HepG2 (cell line): Measurements from ENCODE around the gene ITGAE. TPM values are rescaled to one million over a fixed set of nuclear protein-coding genes. Genes with fewer than 3 reads are reported as not detected.
A peak's percentile ranks its signal among the peaks of the same experiment; 100 is the strongest.

Experiments
- IRX3 ChIP-seq: sonication (generic); formaldehyde crosslinking; IDR thresholded peaks from 2 replicates; pipeline ENCODE4 v1.8.1; 2023; ENCODE audit warnings: mild to moderate bottlenecking, low read depth, missing genetic modification reagents, borderline replicate concordance
- NR2F1 ChIP-seq, 2 experiments: fragments of 450-650 bp in 1 of 2; formaldehyde crosslinking in 1 of 2; IDR thresholded peaks; 2 replicates each; pipeline versions ENCODE4 v1.5.0 to v1.6.1; 2016 to 2020; ENCODE audit warnings: mild to moderate bottlenecking in 1 of 2, missing compliant biosample characterization in 1 of 2, missing genetic modification reagents in 1 of 2, moderate library complexity in 1 of 2
- polyA plus RNA-seq, 8 experiments: library from polyadenylated mRNA; depleted of rRNA in 3 of 8; stranded (reverse) in 7 of 8; unstranded in 1 of 8; fragments of >200 nt; fragmentation: Illumina TruSeq in 4 of 8; extraction: Trizol in 4 of 8; gene quantifications; 2 replicates each; pipeline versions ENCODE4 v1.2.1 to v1.2.3, GENCODE V29; 2011 to 2016; ENCODE audit warnings: low read depth in 4 of 8, missing spikeins in 1 of 8, mixed read lengths in 1 of 8; ENCODE audit not compliant: insufficient read depth in 1 of 8
- total RNA-seq, 5 experiments: library from RNA; depleted of rRNA; stranded (reverse); fragments of >200 nt; fragmentation: Illumina TruSeq; extraction: Trizol; gene quantifications; 2 replicates each; pipeline ENCODE4 v1.2.3, GENCODE V29; 2016; ENCODE audit warnings: low read depth in 1 of 5
- TF ChIP-seq, protein P1 (sequence below): sonication (generic); formaldehyde crosslinking; IDR thresholded peaks from 2 replicates; pipeline ENCODE4 v1.4.0; 2020; ENCODE audit warnings: missing genetic modification reagents

ITGAE gene
- total and polyA plus RNA-seq, 2 of the 13 experiments (the other 11 are each of a cell fraction or from before 2014, with no cell fraction given) = 42.3 to 49.0 TPM

DNA sequence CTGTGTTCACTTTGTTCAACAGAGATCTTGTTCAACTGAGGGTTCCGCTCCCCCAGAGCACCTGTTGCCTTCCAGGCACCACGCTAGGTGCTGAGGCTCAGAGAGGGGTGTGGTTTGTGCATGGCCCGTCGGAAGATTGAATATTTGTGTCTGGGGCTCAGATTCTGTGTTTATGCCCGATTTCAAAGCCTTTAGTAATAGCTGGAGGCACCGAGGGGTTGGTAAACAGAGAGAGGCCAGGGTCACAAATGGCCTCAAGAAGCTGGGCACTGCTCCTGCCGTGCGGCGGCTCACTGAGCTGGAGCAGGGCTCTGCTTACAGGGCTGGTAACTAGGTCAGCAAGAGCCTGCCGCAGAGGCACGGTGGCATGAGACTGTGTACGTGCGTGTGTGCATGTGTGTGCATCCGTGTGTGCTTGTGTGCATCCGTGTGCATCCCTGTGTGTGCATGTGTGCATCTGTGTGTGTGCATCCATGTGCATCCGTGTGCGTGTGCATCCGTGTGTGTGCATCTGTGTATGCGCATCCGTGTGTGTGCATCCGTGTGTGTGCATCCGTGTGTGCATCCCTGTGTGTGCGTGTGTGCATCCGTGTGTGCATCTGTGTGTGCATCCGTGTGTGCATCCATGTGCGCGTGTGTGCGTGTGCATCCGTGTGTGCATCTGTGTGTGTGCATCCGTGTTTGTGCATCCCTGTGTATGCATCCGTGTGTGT lies 5.4 kb downstream of the ITGAE start (continued):
- TF ChIP-seq IRX3 (CRISPR knock-in tag) = no peak
- TF ChIP-seq, protein P1, sequence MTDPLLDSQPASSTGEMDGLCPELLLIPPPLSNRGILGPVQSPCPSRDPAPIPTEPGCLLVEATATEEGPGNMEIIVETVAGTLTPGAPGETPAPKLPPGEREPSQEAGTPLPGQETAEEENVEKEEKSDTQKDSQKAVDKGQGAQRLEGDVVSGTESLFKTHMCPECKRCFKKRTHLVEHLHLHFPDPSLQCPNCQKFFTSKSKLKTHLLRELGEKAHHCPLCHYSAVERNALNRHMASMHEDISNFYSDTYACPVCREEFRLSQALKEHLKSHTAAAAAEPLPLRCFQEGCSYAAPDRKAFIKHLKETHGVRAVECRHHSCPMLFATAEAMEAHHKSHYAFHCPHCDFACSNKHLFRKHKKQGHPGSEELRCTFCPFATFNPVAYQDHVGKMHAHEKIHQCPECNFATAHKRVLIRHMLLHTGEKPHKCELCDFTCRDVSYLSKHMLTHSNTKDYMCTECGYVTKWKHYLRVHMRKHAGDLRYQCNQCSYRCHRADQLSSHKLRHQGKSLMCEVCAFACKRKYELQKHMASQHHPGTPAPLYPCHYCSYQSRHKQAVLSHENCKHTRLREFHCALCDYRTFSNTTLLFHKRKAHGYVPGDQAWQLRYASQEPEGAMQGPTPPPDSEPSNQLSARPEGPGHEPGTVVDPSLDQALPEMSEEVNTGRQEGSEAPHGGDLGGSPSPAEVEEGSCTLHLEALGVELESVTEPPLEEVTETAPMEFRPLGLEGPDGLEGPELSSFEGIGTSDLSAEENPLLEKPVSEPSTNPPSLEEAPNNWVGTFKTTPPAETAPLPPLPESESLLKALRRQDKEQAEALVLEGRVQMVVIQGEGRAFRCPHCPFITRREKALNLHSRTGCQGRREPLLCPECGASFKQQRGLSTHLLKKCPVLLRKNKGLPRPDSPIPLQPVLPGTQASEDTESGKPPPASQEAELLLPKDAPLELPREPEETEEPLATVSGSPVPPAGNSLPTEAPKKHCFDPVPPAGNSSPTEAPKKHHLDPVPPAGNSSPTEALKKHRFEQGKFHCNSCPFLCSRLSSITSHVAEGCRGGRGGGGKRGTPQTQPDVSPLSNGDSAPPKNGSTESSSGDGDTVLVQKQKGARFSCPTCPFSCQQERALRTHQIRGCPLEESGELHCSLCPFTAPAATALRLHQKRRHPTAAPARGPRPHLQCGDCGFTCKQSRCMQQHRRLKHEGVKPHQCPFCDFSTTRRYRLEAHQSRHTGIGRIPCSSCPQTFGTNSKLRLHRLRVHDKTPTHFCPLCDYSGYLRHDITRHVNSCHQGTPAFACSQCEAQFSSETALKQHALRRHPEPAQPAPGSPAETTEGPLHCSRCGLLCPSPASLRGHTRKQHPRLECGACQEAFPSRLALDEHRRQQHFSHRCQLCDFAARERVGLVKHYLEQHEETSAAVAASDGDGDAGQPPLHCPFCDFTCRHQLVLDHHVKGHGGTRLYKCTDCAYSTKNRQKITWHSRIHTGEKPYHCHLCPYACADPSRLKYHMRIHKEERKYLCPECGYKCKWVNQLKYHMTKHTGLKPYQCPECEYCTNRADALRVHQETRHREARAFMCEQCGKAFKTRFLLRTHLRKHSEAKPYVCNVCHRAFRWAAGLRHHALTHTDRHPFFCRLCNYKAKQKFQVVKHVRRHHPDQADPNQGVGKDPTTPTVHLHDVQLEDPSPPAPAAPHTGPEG (CRISPR knock-in tag) = no peak
- TF ChIP-seq NR2F1 (CRISPR knock-in tag; IDR thresholded peaks at IDR 0.05) = peak in 1 of 2 experiments; percentile 17; a peak in 1 of 4 replicates
